ENCODE measurements around the gene DNASE1. TPM values are rescaled to one million over a fixed set of nuclear protein-coding genes. Genes with fewer than 3 reads are reported as not detected.

DNASE1 gene
- total and polyA plus RNA-seq, 8 donors = 10.4 to 128 (median 38.2) TPM

DNA sequence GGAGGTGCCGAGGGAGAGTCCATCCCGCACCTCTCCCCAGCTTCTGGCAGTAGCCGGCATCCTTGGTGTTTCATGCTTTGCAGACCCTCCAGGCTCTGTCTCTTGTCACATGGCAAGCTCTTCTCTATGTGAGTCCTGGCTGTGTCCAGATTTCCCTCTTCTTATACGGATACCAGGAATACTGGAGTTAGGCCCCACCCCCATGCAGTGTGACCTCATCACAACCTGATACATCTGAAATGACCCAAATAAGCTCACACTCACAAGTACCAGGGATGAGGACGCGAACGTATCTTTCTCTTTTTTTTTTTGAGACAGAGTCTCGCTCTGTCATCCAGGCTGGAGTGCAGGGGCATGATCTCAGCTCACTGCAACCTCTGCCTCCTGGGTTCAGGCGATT is 39.6 kb downstream of the DNASE1 start:
- Histone ChIP-seq H3K4me1 (peaks cover 10 to 35% (median 27%) of the 10 kb centered on the region in 4 donors), H3K27ac (no peak overlapping the region), H3K4me3 (no peak overlapping the region), H3K27me3 (no peaks in the 10 kb centered on the region), H3K9me3 (no peaks in the 10 kb centered on the region), H3K36me3 (peaks cover 0 to 10% (median 9%) of the 10 kb centered on the region in 4 donors)
- TF ChIP-seq EP300 (IDR thresholded peaks at IDR 0.05) = no peak
- no peak for TF ChIP-seq POLR2A (IDR thresholded peaks at IDR 0.05)
- TF ChIP-seq CTCF (IDR thresholded peaks at IDR 0.05) = no peak
- TF ChIP-seq POLR2AphosphoS5 (IDR thresholded peaks at IDR 0.05) = no peak
- DNase-seq = no peak
- WGBS, 5 donors = 86 to 93% (median 91%) methylated on average over 9 of the region's 9 CpGs
- intact Hi-C loops (cut with DNase I; ENCODE audit: low total_unique reads) = loop anchor here (10.0 kb wide), 1 partner anchor 181 kb away; no protein-coding TSS in a partner anchor

DNA sequence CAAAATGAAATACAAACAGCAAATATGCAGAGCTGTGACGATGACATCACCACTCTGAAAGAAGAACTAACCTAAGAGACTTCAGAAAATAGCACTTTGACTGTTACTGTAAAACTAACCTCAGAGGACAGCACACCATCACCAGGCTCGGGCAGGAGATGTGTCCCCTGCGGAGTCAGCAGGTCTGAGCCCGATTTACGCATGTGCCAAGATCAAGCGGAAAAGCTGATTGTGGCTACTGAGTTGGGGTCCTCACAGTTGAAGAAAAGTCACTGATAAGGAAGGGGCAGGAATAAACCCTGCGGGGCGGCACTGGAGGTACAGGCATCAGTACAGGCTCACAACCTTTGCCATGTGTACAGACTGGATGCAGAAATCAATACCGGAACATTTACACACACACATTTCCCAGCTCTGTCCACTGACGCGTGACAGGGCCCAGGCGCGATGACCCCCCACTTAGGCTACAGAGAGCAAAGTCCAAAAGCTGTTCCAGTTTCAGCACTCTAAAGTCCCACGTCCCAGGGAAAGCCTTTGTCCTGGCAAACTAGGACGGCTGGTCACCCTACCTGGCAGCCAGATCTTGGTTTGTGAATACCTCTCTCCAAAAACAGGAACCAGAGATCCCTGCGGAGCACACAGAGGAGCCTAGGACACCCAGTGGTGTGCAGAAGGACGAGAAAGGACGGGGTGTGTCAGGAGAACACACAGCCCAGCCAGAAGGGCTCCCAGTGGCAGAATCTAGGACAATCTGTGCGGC is 41.3 kb downstream of the DNASE1 start:
- peak overlapping the region; percentile 17 to 73 (median 49) for H3K27ac ChIP-seq
- peaks cover 10 to 25% (median 17%) of the 10 kb centered on the region in 4 donors for H3K4me1 ChIP-seq
- 29 to 69% (median 47%) methylated on average over 19 of the region's 19 CpGs for WGBS, 5 donors
- H3K27me3 ChIP-seq = no peaks in the 10 kb centered on the region
- DNase-seq = peak; percentile 63 to 83
- intact Hi-C loops (cut with DNase I; ENCODE audit: low total_unique reads) = loop anchor here (10.0 kb wide), 1 partner anchor 179 kb away; no protein-coding TSS in a partner anchor
- peaks cover 0 to 10% (median 7%) of the 10 kb centered on the region in 4 donors for H3K36me3 ChIP-seq
- H3K4me3 ChIP-seq = no peak overlapping the region
- H3K9me3 ChIP-seq = no peaks in the 10 kb centered on the region
- TF ChIP-seq POLR2AphosphoS5 (IDR thresholded peaks at IDR 0.05) (no peak), EP300 (IDR thresholded peaks at IDR 0.05) (no peak), CTCF (IDR thresholded peaks at IDR 0.05) (no peak), POLR2A (IDR thresholded peaks at IDR 0.05) (no peak)

- intact Hi-C loops (cut with DNase I; ENCODE audit: low total_unique reads) = loop anchor here (10.0 kb wide), 1 partner anchor 178 kb away; no protein-coding TSS in a partner anchor
- Histone ChIP-seq H3K27ac (peak overlapping the region; percentile 11 to 73 (median 49)), H3K36me3 (peaks cover 0 to 12% (median 7%) of the 10 kb centered on the region in 4 donors), H3K27me3 (no peaks in the 10 kb centered on the region), H3K9me3 (no peaks in the 10 kb centered on the region), H3K4me3 (no peak overlapping the region), H3K4me1 (peaks cover 8 to 18% (median 13%) of the 10 kb centered on the region in 4 donors)
- DNase-seq = peak; percentile 34 to 63
- no peak for TF ChIP-seq POLR2A (IDR thresholded peaks at IDR 0.05)
- no peak for TF ChIP-seq EP300 (IDR thresholded peaks at IDR 0.05)
- no peak for TF ChIP-seq CTCF (IDR thresholded peaks at IDR 0.05)
- TF ChIP-seq POLR2AphosphoS5 (IDR thresholded peaks at IDR 0.05) = no peak
- WGBS, 5 donors = 36 to 62% (median 50%) methylated on average over 13 of the region's 13 CpGs
These were observed 42.1 kb downstream of the DNASE1 start for GRCh38 chr16:3696425-3697218.

DNA sequence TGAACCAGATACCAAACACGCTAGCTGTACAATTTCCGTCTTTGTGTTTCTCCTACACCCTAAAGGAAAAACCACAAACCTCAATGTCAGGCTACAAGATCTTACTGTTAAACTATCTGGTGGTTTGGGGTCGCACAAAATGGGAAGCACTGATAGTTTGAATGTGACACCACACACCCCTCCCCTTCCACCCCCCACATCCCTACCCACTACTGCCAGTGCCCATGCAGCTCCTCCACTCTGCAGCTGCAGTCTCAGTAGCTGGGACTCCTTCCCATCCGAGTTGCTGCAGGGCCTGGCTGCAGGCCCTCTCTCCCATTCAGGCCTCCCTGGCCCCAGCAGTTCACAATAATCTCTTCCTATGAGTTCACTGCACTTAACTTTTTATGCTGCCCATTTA is 44.5 kb downstream of the DNASE1 start:
- intact Hi-C loops (cut with DNase I; ENCODE audit: low total_unique reads) = loop anchor here (10.0 kb wide), 1 partner anchor 176 kb away; no protein-coding TSS in a partner anchor
- WGBS, 5 donors = 74 to 83% (median 80%) methylated on average over 4 of the region's 4 CpGs
- peaks cover 8 to 18% (median 13%) of the 10 kb centered on the region in 4 donors for H3K4me1 ChIP-seq
- H3K27ac ChIP-seq = no peak overlapping the region
- peaks cover 0 to 23% (median 11%) of the 10 kb centered on the region in 4 donors for H3K36me3 ChIP-seq
- H3K27me3 ChIP-seq = no peaks in the 10 kb centered on the region
- no peak for DNase-seq
- TF ChIP-seq EP300 (IDR thresholded peaks at IDR 0.05) (no peak), POLR2AphosphoS5 (IDR thresholded peaks at IDR 0.05) (no peak), CTCF (IDR thresholded peaks at IDR 0.05) (no peak), POLR2A (IDR thresholded peaks at IDR 0.05) (no peak)
- H3K4me3 ChIP-seq = no peak overlapping the region
- H3K9me3 ChIP-seq = no peaks in the 10 kb centered on the region

All from stomach (tissue), 9 donors.